H1 (cell line): Measurements from ENCODE around the gene RGS9. TPM values are rescaled to one million over a fixed set of nuclear protein-coding genes. Genes with fewer than 3 reads are reported as not detected.

Experiments
- CTCF ChIA-PET: fragments of 300-600 bp; sonication (Branson Sonifier 250); formaldehyde crosslinking; loops from one replicate; lab custom pipeline; 2021; ENCODE audit not compliant: partially characterized antibody; lab: Charles Lee
- POLR2A ChIA-PET: fragments of 300-600 bp; sonication (Branson Sonifier 250); formaldehyde crosslinking; loops from one replicate; lab custom pipeline; 2021; ENCODE audit warnings: inconsistent platforms; ENCODE audit not compliant: partially characterized antibody; lab: Charles Lee
- DNase-seq, 2 experiments: peaks; one replicate each; pipeline versions ENCODE4 v3.0.0 to v3.0.0-alpha.2; 2010 to 2022; ENCODE audit warnings: low spot score in 2 of 2, low read depth in 1 of 2, mixed read lengths in 1 of 2
- FAIRE-seq: peaks from 2 replicates; lab custom pipeline; 2011; peaks lifted over from hg19 to GRCh38; lab: Jason Lieb, UNC
- H2AFZ ChIP-seq: 2 replicates; pipeline ENCODE4 v1.8.1; 2012; ENCODE audit warnings: low read length, inconsistent platforms
- H2AK5ac ChIP-seq: 2 replicates; pipeline ENCODE4 v1.6.1; 2013; ENCODE audit warnings: low read depth, low read length
- H2BK120ac ChIP-seq: replicated peaks from 2 replicates; pipeline ENCODE3; 2013; ENCODE audit warnings: low read depth, low read length, inconsistent platforms
- H2BK12ac ChIP-seq: 2 replicates; pipeline ENCODE4 v1.6.1; 2013; ENCODE audit warnings: low read depth, low read length
- H2BK15ac ChIP-seq: 2 replicates; pipeline ENCODE4 v1.6.1; 2013; ENCODE audit warnings: low read length
- H2BK20ac ChIP-seq: 2 replicates; pipeline ENCODE4 v1.6.1; 2013; ENCODE audit warnings: low read length
- H2BK5ac ChIP-seq: 2 replicates; pipeline ENCODE4 v1.6.1; 2013; ENCODE audit warnings: low read depth, low read length
- H3K14ac ChIP-seq: 2 replicates; pipeline ENCODE4 v1.6.1; 2013; ENCODE audit warnings: inconsistent platforms; ENCODE audit not compliant: insufficient read length
- H3K18ac ChIP-seq: 2 replicates; pipeline ENCODE4 v1.6.1; 2013; ENCODE audit warnings: low read length; ENCODE audit errors: extremely low read depth
- H3K23ac ChIP-seq: 2 replicates; pipeline ENCODE4 v1.6.1; 2013; ENCODE audit warnings: inconsistent platforms; ENCODE audit not compliant: insufficient read length
- H3K23me2 ChIP-seq: 2 replicates; pipeline ENCODE4 v1.6.1; 2013; ENCODE audit warnings: low read depth, low read length
- H3K27ac ChIP-seq: 2 replicates; pipeline ENCODE4 v1.6.1; 2011; ENCODE audit warnings: low read depth, low read length, inconsistent platforms
- H3K27me3 ChIP-seq, 4 experiments: replicated peaks in 1 of 4; 1 replicate in 1 of 4; 2 replicates in 3 of 4; pipeline versions ENCODE4 v1.6.1 to v1.8.1; 2011 to 2013; ENCODE audit warnings: low read length in 3 of 4, mild to moderate bottlenecking in 3 of 4, inconsistent platforms in 2 of 4, mixed read lengths in 2 of 4, moderate library complexity in 1 of 4; ENCODE audit not compliant: control insufficient read depth in 3 of 4, insufficient read depth in 3 of 4; ENCODE audit errors: extremely low read depth in 1 of 4
- H3K36me3 ChIP-seq, 4 experiments: 2 replicates each; pipeline versions ENCODE4 v1.6.1 to v1.8.1; 2011 to 2013; ENCODE audit warnings: mild to moderate bottlenecking in 4 of 4, low read length in 3 of 4, moderate library complexity in 2 of 4, control low read depth in 1 of 4, inconsistent platforms in 1 of 4; ENCODE audit not compliant: insufficient read depth in 4 of 4, control insufficient read depth in 2 of 4
- H3K4ac ChIP-seq: replicated peaks from 2 replicates; pipeline ENCODE3; 2013; ENCODE audit warnings: low read length, low read depth, mixed read lengths, inconsistent platforms; ENCODE audit not compliant: insufficient read length
- H3K4me1 ChIP-seq, 4 experiments: replicated peaks in 1 of 4; 1 replicate in 1 of 4; 2 replicates in 3 of 4; pipeline versions ENCODE4 v1.6.1 to v1.8.1; 2011 to 2013; ENCODE audit warnings: low read length in 3 of 4, inconsistent platforms in 2 of 4, mixed read lengths in 1 of 4; ENCODE audit not compliant: insufficient read depth in 4 of 4, control insufficient read depth in 3 of 4
- H3K4me2 ChIP-seq, 2 experiments: 2 replicates each; pipeline versions ENCODE4 v1.6.1 to v1.8.1; 2011 to 2013; ENCODE audit warnings: low read depth in 2 of 2, low read length in 2 of 2, control low read depth in 1 of 2, inconsistent platforms in 1 of 2, mild to moderate bottlenecking in 1 of 2; ENCODE audit not compliant: insufficient read depth in 1 of 2
- H3K4me3 ChIP-seq, 4 experiments: fragments of 200-600, 300-600 bp in 1 of 4; sonication (generic), shearing (Covaris generic), sonication (Bioruptor Twin) in 1 of 4; 2 replicates each; pipeline versions ENCODE4 v1.5.1 to v1.8.1; 2011 to 2016; ENCODE audit warnings: low read length in 4 of 4, low read depth in 3 of 4, control low read depth in 2 of 4, inconsistent platforms in 2 of 4, mild to moderate bottlenecking in 2 of 4, mixed read lengths in 1 of 4, moderate library complexity in 1 of 4; ENCODE audit not compliant: insufficient read depth in 2 of 4; ENCODE audit errors: extremely low read depth in 1 of 4
- H3K56ac ChIP-seq: replicated peaks from 2 replicates; pipeline ENCODE3; 2013; ENCODE audit warnings: low read depth, mild to moderate bottlenecking, mixed read lengths, low read length, inconsistent platforms; ENCODE audit not compliant: insufficient read length
- H3K79me1 ChIP-seq: 2 replicates; pipeline ENCODE4 v1.6.1; 2013; ENCODE audit warnings: low read depth, low read length, control low read depth
- H3K79me2 ChIP-seq, 2 experiments: 2 replicates each; pipeline versions ENCODE4 v1.6.1 to v1.8.1; 2012 to 2013; ENCODE audit warnings: low read length in 2 of 2, mild to moderate bottlenecking in 2 of 2, inconsistent platforms in 1 of 2; ENCODE audit not compliant: insufficient read depth in 2 of 2, control insufficient read depth in 1 of 2
- H3K9ac ChIP-seq, 4 experiments: replicated peaks in 1 of 4; 1 replicate in 1 of 4; 2 replicates in 3 of 4; pipeline versions ENCODE4 v1.6.1 to v1.8.1; 2011 to 2013; ENCODE audit warnings: low read depth in 3 of 4, low read length in 3 of 4, control low read depth in 2 of 4, mild to moderate bottlenecking in 2 of 4, moderate library complexity in 2 of 4, inconsistent platforms in 1 of 4; ENCODE audit errors: extremely low read depth in 1 of 4
- H3K9me3 ChIP-seq, 2 experiments: 2 replicates each; pipeline versions ENCODE4 v1.6.1 to v1.8.1; 2012 to 2013; ENCODE audit warnings: mild to moderate bottlenecking in 2 of 2, moderate library complexity in 2 of 2, control low read depth in 1 of 2, inconsistent platforms in 1 of 2, low read depth in 1 of 2, low read length in 1 of 2, mixed read lengths in 1 of 2; ENCODE audit not compliant: insufficient read depth in 2 of 2
- H4K20me1 ChIP-seq, 2 experiments: replicated peaks in 1 of 2; 2 replicates each; pipeline versions ENCODE3 to v1.8.1; 2011 to 2013; ENCODE audit warnings: inconsistent platforms in 2 of 2, low read length in 2 of 2, mild to moderate bottlenecking in 1 of 2; ENCODE audit not compliant: insufficient read depth in 2 of 2, control insufficient read depth in 1 of 2
- H4K5ac ChIP-seq: 2 replicates; pipeline ENCODE4 v1.6.1; 2013; ENCODE audit warnings: low read length, low read depth, mixed read lengths, inconsistent platforms; ENCODE audit not compliant: insufficient read length
- H4K8ac ChIP-seq: 2 replicates; pipeline ENCODE4 v1.8.0; 2013; ENCODE audit warnings: mild to moderate bottlenecking, moderate library complexity, low read length, inconsistent platforms; ENCODE audit not compliant: insufficient read depth; ENCODE audit errors: extremely low read depth
- H4K91ac ChIP-seq: replicated peaks from 2 replicates; pipeline ENCODE3; 2013; ENCODE audit warnings: low read length, mixed read lengths, inconsistent platforms; ENCODE audit not compliant: insufficient read length
- CBX5 ChIP-seq: fragments of 300-800, 300-1000 bp; sonication (generic); IDR thresholded peaks from 2 replicates; pipeline ENCODE4 v1.7.1; 2016; ENCODE audit warnings: antibody characterized with exemption, low read length, low read depth
- CBX8 ChIP-seq: fragments of 300-800, 300-1000 bp; sonication (generic); IDR thresholded peaks from 2 replicates; pipeline ENCODE4 v1.7.1; 2016; ENCODE audit warnings: low read depth, low read length, borderline replicate concordance
- CTBP2 ChIP-seq: IDR thresholded peaks from 2 replicates; pipeline ENCODE4 v1.7.0; 2011; ENCODE audit warnings: borderline replicate concordance, mild to moderate bottlenecking, moderate library complexity, mixed read lengths, low read length; ENCODE audit not compliant: insufficient read depth, insufficient read length
- KDM5A ChIP-seq: fragments of 200-600 bp; IDR thresholded peaks from 2 replicates; pipeline ENCODE4 v1.7.1; 2012; ENCODE audit warnings: mild to moderate bottlenecking, low read length, inconsistent platforms, mixed read lengths
- NANOG ChIP-seq: IDR thresholded peaks from 2 replicates; pipeline ENCODE4 v1.6.1; 2011; ENCODE audit warnings: low read length, low read depth, mild to moderate bottlenecking, inconsistent platforms; ENCODE audit not compliant: insufficient read depth, poor library complexity, severe bottlenecking
- PHF8 ChIP-seq: fragments of 200-600 bp; sonication (generic); conservative IDR thresholded peaks from 2 replicates; pipeline ENCODE4 v1.7.1; 2012; ENCODE audit warnings: low read depth, mild to moderate bottlenecking, inconsistent platforms, low read length, moderate library complexity
- RAD21 ChIP-seq, 2 experiments: IDR thresholded peaks in 1 of 2; conservative IDR thresholded peaks in 1 of 2; 2 replicates each; pipeline ENCODE4 v1.6.1; 2011; ENCODE audit warnings: low read depth in 2 of 2, low read length in 2 of 2, improper control_type of control experiment in 1 of 2, inconsistent platforms in 1 of 2, mild to moderate bottlenecking in 1 of 2, moderate library complexity in 1 of 2
- SUZ12 ChIP-seq: fragments of 200-600 bp; sonication (generic); IDR thresholded peaks from 2 replicates; pipeline ENCODE4 v1.6.1; 2012; ENCODE audit warnings: mild to moderate bottlenecking, inconsistent platforms, low read length, moderate library complexity, mixed read lengths
- TEAD4 ChIP-seq: IDR thresholded peaks from 2 replicates; pipeline ENCODE4 v1.6.1; 2012; ENCODE audit warnings: low read depth, low read length, inconsistent platforms, mixed read lengths
- ZNF274 ChIP-seq: IDR thresholded peaks from 2 replicates; pipeline ENCODE4 v1.7.0; 2012; ENCODE audit warnings: low read length, borderline replicate concordance; ENCODE audit errors: extremely low read depth
- WGBS, 2 experiments: shearing (Covaris generic) in 1 of 2; methylation state at CpG; one replicate each; pipeline versions ENCODE4 v1.1.6 to v1.1.7; 2013 to 2015; ENCODE audit warnings: low lambda C conversion rate in 2 of 2, mixed read lengths in 2 of 2, inconsistent platforms in 1 of 2, low coverage in 1 of 2, missing lambda C conversion rate in 1 of 2; ENCODE audit not compliant: insufficient replicate concordance in 2 of 2, insufficient coverage in 1 of 2, insufficient read length in 1 of 2; ENCODE audit errors: extremely low coverage in 1 of 2, missing lambda C conversion rate in 1 of 2; 5-methylcytosine and 5-hydroxymethylcytosine counted together
- polyA plus RNA-seq, 7 experiments: library from polyadenylated mRNA; depleted of rRNA in 3 of 7; stranded (reverse) in 5 of 7; unstranded in 2 of 7; fragments of >200 nt in 5 of 7; fragments of 200-250 nt in 2 of 7; gene quantifications; 1 replicate in 5 of 7; 2 replicates in 1 of 7; 4 replicates in 1 of 7; pipeline versions ENCODE4 v1.2.1 to v1.2.3, GENCODE V29; 2011 to 2013; ENCODE audit warnings: missing spikeins in 2 of 7, mixed read lengths in 2 of 7
- total RNA-seq: library from RNA; stranded (reverse); fragmentation: NEBNext Ultra II Directional; extraction: Animal tissue kit (Norgen Biotek cat#: 25700); gene quantifications from 2 replicates; pipeline ENCODE4 v1.2.1, GENCODE V29; 2021

Gene RGS9
- total and polyA plus RNA-seq, 2 of the 8 experiments (the other 6 are each of a cell fraction or from before 2014, with no cell fraction given), result 8.9 to 20.5 TPM

GRCh38 chr17:65261682-65262636 lies 124.8 kb downstream of the RGS9 start:
- H3K79me1 ChIP-seq, result no peaks in the 10 kb centered on the region
- H3K23ac ChIP-seq, result no peak overlapping the region
- H3K9me3 ChIP-seq, result no peaks in the 10 kb centered on the region
- no peaks in the 10 kb centered on the region; the same call in 1 of the 2 replicates for H3K23me2 ChIP-seq
- no peaks in the 10 kb centered on the region for H4K20me1 ChIP-seq
- FAIRE-seq (no peak), DNase-seq (no peak)
- no peak overlapping the region for H2BK120ac ChIP-seq
- ChIA-PET CTCF (interaction anchor here (0.6 to 2.7 kb wide), 12 partner anchors 8 to 882 kb away, joined by 3 to 11 read pairs (median 4); no protein-coding TSS in a partner anchor), POLR2A (interaction anchor here (0.7 kb wide), 1 partner anchor 1185 kb away, joined by 3 read pairs; no protein-coding TSS in a partner anchor)
- H4K5ac ChIP-seq, result no peak overlapping the region
- H2BK15ac ChIP-seq, result no peak overlapping the region
- no peak overlapping the region for H3K4me2 ChIP-seq
- no peak overlapping the region for H3K4ac ChIP-seq
- H3K4me1 ChIP-seq, result no peaks in the 10 kb centered on the region
- H2AK5ac ChIP-seq, result no peak overlapping the region
- no peak overlapping the region for H4K8ac ChIP-seq
- 82% methylated on average over 8 of the region's 8 CpGs; no CpG with 5 or more reads in 1 of the 2 experiments for WGBS, 2 experiments
- H3K56ac ChIP-seq, result no peak overlapping the region
- no peak overlapping the region for H2BK20ac ChIP-seq
- H2BK12ac ChIP-seq, result no peak overlapping the region
- H3K14ac ChIP-seq, result no peak overlapping the region
- no peaks in the 10 kb centered on the region for H3K27me3 ChIP-seq
- no peak overlapping the region for H3K27ac ChIP-seq
- H3K4me3 ChIP-seq, result no peak overlapping the region
- H3K79me2 ChIP-seq, result no peaks in the 10 kb centered on the region
- no peak overlapping the region for H3K18ac ChIP-seq
- no peaks in the 10 kb centered on the region for H3K36me3 ChIP-seq
- H4K91ac ChIP-seq, result no peak overlapping the region
- no peak overlapping the region for H2BK5ac ChIP-seq
- no peak overlapping the region for H2AFZ ChIP-seq
- no peak overlapping the region for H3K9ac ChIP-seq
- no peak for TF ChIP-seq ZNF274
- no peak for TF ChIP-seq KDM5A
- TF ChIP-seq TEAD4, result no peak
- no peak for TF ChIP-seq RAD21 (IDR thresholded peaks at IDR 0.05 in 1 of 2, conservative IDR thresholded peaks at IDR 0.05 in 1 of 2; ENCODE audit: low read depth in 2 of 2, low read length in 2 of 2)
- no peak for TF ChIP-seq CBX5
- no peak for TF ChIP-seq CBX8
- TF ChIP-seq PHF8, result no peak
- TF ChIP-seq SUZ12, result no peak
- no peak for TF ChIP-seq NANOG
- TF ChIP-seq CTBP2, result no peak
